Ureter (tissue), 1 donor: ENCODE results near the gene RASL10A. TPM values are rescaled to one million over a fixed set of nuclear protein-coding genes. Genes with fewer than 3 reads are reported as not detected.

Source experiments
- DNase-seq: peaks from one replicate; pipeline ENCODE4 v3.0.0-alpha.2; 2020; ENCODE audit warnings: low spot score
- total RNA-seq: library from RNA; stranded (reverse); gene quantifications from one replicate; pipeline ENCODE4 v1.2.4, GENCODE V29; 2023
- donor health status: DM: yes; HTN: yes; CAD: no.

Gene RASL10A
- total RNA-seq, 1 donor from 2014 or later, result 5.3 TPM

DNA sequence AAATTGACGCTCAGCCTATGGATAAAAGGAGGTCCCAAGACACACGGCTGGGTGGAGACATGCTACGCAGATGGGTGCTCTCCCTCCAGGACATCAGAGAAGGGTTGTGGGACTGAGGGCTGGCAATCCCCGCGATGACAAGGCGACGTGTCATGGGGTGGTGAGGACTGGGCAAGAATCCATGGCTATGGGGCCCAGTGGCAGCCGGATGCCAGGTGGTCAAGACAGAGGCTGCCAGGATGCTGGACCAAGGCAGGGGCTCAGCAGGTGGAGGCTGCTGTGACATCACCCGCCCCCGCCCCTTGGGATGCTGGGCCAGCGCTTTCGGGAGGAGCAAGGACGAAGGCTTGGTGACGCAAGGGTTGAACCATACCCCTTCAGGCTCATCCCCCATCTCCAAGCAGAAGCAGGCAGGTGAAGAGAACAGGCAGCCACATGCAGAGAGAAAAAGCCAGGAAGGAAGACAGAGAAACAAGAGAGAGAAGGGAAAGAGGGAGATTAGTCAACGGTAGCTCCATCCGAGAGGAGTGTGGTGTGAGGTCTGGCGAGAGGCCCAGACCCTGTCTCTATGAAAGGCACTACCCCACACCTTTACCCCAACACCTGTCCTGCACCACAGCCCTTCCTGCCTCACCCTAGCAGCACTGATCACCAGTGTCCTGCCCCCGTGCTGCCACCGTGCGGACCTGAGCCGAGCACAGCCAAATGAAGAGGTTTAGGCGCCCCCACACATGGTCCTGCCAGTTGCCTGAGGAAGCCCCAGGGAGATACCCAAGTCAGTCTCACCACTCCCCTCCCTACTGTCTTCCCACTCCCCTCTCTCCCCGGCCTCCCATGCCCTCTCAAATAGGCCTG is 24.1 kb upstream of the RASL10A start:
- DNase-seq, result no peak

DNA sequence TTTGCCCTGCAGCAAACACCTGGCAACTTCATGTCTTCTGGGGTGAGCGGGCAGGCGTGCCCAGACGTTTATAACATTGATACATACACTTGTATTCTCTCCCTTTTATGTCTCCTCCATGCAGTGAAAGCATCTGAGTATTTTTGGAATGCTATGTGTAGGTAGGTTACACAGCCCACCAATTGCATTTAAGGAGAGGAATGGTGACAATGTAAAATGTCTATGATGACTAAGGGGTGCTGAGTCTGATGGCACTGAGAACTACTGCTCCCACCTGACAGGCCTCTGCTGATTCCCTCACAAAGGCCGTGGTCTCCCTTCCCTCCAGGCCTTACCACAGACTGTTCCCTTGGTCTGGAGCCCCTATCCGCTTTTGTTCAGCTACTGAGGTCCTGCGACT is 22.9 kb upstream of the RASL10A start:
- DNase-seq, result no peak

DNA sequence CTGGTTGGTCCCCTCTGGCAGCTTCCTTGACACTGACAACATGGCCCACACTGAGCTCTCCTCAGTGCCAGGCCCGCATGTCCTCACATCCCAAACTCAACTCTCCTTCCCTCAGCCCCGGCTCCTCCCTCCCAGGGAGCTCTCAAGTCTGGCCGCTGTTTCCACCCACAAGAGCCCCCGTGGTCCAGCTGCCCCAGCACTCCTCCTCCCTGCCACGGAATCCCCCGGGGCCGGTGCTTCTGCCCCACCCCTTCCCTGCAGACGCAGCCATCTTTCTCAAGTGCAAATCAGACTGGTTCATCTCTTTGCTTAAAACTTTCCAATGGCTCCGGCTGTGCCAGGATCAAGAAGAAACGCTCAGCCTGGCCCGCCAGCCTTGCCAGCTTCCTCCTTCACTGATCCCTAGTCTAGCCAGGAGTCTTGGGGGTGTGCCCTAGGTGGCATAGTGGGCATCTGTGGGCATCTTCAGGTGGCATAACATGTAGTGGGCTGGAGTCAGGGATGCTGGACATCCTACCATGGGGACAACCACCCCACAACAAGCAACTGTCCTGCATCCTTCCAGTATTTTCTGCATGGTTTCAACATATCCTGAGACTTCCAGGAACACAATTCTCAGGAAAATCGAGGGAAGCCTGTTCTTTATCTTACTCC is 22.3 kb upstream of the RASL10A start:
- DNase-seq, result no peak

DNA sequence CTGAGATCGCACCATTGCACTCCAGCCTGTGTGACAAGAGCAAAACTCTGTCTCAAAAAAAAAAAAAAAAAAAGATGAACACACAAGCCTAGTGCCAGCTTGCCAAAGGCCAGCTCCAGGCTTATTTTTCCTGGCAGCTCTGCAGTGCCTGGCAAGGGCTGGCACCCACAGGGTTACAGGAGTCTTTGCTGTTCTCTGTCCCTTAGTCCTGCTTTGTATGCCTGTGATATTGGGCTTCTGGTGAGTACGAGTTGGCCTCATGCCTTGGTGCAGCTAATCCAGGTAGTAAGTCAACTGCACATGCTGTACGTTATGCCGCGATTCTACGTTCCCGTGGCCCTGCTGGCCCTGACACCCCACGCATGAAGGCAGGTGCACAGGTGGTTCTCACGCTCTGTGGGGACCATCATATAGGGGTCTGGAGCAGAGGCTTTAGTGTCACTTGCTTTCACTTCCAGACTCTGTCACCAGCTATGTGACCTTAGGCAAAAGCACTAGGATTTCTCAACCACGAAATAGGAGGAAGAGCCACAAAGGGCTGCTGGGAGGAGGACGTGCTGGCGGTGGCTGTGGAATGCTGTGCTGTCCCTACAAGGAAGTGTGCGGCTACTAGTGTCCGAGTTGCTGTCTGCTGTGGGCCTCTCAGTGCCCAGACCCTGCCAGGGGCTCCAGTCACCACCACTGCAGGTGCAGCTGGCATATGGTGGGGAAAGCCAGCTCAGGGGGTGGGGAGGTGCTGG is 21.4 kb upstream of the RASL10A start:
- no peak for DNase-seq

DNA sequence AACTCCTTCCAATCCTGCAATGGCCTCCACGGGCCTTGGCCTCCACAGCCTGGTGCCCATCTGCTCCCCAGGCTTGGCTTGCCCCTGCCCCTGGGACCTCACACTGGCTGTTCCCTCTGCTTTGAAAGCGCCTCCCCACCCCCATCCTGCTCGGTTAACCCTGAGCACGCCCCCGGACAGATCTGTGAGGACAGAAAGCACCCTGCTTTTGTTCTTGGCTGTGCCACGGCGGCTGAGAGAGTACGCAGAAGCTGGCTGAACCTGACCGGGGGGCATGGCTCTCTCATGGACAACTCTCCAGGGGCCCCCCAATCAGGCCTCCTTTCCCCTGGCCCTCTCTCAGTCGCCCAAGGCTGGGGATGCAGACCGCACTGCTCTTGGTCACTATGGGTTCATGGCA is 20.2 kb upstream of the RASL10A start:
- no peak for DNase-seq

DNA sequence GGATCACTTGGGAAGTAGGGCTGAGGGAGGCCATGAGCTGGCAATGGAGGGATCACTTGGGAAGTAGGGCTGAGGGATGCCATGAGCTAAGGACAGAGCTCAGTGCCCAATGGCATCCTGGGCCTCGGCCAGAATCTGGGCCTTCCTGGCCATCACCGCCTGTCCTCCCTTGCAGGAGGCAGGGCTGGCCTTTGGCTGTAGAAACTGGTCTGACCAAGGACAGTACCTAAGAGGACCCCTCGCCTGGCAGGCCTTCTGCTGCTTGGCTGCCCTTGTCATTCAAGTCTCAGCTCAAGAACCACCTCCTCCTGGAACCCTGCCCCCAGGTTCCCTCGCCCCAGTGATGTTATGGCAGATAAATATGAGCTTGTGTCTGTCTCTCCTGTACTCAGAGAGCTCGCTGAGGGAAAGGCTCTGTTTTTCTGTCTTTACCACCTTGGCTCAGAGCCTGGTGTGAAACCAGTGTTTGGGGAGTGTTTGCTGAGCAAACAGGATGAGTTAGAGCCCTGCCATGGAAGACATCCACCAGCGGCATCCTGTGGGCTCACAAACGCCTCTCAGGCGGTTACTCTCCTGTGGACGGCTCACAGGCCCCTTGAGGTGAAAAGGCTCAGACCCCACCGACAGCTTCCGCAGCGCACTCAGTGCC is 19.3 kb upstream of the RASL10A start:
- no peak for DNase-seq

DNA sequence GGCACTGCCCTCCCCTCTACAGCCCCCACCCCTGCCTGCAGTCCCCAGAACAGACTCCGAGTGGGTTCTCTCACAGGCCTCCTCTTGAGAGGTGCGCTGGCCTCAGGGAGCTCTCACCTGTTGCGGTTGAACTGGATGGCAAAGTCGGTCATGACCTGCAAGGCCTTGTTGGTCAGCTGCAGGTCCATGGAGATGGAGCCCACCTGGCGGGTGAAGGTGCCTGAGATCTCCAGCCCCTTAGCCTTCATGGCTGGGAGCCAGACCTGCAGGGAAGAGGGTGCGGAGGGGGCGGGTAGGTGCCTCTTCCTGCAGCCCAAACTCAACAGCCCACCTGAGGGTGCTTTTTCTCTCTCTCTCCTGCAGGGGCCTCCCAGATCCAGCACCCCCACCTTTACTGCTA is 18.7 kb upstream of the RASL10A start:
- no peak for DNase-seq

DNA sequence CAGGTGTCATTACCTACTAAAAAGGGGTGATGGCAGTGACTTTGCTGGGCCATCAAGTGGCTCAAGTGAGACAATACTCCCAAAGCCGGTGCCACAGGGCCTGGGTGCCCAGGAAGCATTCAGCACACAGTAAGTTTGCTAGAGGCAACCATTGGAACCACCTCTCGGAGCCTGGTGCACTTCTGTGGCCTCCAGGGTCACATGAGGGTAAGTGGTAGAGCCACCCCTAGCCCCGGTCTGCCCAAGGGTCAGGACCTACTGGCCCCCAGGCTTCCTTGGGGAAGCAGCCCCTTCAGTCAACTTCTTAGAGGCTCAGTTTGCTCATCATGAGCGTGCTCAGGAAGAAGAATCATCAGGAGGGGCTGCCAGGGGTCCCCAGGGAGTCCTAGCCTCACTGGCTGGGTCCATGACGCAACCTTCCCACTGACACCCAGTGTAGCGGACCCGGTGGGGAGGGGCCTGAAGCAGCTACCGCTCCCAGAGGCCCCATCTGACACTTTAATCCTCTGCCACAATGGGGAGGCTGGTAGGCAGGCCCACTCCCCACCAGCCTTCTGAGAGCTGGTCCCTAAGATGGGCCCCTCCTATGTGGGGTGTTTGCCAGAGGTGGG is 17.5 kb upstream of the RASL10A start:
- no peak for DNase-seq

DNA sequence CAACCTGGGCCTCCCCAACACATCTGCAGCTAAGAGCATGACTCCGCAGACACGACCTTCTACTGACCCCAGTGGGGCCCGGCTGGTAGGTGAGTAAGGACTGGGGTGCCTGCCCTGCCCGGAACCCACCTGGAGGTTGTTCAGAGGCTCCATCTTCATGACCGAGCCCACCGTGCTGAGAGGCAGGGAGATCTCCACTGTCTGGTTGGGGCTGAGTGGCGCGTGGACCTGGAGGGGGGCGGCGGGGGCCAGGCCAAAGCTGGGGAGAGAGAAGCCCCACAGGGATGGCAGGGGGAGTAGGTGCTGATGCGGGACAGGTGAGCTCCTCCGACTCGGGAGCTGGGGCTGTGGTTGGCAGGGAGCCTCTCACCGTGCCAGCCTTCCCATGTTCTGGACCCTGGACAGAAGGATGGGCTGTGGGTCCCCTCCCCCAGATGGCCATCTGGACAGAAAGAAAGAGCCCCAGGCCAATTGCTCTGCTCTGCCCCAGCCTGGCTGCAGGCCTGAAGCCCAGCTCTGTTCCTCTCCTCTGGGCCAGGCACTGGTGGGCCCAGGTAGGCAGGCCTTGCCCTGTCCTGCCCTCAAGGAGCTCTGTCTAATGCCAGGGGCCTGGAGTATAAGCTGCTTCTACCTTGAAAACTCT is 16.3 kb upstream of the RASL10A start:
- no peak for DNase-seq

DNA sequence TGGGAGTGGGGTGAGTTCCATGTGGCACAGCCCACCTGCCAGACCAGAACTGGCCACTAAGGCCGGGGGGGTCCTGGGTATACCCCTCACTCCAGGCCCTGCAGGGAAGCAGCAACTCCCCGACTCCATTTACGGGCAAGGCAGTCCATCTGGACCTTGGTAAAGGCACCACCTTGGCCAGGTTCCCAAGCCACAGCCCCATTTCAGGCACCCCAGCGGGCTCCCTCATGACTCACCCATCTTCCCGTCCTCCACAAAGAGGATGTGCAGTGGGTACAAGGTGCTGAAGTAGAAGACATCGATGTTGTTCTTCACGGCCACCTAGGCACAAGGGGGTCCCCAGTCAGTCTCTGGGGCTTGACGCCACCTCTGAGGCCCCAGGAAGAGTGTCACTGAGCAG is 15.7 kb upstream of the RASL10A start:
- no peak for DNase-seq

DNA sequence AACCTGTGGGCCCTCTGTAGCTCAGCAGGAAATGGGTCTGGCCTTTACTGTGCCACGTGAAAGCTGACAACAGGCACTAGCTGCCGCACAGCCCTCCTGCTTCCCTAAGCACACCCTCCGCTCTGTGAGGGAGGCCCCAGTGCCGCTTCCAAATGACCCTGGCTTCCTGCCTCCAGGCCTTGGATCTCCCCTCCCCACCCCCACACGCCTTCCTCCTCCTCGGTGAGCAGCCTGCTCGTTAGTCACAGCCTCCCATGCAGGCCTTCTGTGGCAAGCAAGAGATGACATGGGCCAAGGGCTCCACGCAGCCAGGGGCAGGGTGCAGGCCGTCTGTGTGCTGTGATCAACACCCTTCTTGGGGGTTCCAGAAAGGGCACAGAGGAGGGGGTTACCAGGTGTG is 15.3 kb upstream of the RASL10A start:
- DNase-seq, result no peak

DNA sequence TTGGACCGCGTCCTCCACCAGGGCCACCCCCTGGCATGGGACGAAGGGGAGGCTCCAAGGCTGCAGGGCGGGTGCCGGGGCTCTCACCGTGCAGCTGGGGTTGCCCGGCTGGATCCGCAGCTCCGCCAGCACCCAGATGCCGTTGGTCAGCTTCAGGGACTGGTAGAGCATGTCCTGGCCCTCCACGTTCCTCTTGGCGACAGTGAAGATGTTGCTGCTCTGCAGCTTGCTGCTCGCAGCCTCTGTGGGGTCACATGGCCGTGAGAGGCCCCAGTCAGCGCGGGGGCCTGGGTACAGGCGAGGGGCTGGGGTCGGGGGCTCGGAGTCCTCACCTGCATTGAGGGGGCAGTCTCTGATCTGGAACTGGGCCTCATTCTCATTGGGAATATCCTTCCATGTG is 14.8 kb upstream of the RASL10A start:
- DNase-seq, result no peak

DNA sequence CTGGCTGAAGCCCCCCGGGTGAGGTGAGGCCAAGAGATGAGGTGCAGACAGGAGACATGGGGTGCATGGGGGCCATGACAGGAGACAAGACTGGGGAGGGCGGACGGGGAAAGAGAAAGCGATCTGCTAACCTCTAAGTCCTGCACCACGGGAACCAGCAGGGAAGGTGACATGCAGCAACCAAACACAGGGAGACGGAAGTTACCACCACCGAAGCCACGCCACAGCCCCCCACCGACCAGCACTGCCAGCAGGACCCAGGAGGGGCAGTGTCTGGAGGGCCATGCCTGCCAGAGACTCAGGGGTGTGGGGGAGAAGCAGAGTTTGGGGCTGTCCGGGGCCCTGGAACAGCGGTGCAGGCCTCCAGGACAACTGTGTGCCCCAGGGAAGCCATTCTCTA is 14.1 kb upstream of the RASL10A start:
- DNase-seq, result no peak

DNA sequence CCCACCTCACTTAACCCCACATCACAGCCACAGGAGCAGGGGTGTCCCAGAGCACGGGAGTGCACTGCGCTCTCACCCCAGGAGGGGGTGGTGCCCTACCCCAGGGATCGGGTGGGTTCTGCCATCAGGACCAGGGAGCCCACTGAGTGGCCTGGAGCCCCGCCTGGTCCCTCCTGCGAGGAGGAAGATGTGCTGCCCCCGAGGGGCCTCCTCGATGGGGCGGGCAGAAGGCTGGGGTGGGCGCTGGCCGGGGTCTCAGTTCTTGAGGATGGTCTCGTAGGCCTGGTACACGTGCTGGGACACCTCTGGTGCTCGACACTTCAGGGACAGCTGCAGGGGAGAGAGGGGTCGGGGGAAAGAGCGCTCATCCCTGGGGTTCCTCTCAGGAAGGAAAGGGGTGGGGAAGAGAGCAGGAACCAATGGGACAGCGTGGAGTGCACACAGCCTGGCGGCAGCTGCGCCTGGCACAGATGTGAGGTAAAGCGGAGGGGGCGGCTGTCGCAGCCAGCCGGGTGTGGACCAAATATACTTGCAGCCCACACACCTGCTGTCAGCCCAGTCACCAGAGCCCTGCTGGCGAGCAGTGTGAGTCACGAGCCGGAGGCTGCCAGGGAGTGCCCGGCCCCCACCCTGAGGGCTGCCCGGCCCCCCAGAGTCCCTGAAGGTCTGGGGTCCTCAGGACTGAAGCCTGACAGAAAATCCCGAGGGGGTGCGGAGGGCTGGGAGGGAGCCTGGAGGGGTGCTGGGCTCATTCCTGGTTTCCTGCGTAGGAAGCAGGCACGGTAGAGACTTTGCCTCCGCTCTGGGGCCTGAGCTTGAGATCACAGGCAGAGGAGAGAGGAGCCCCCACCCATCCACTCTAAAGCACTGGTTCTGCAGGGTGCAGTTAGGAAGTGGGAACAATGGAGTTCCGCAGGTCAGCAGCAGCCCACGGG is 13.3 kb upstream of the RASL10A start:
- DNase-seq, result no peak

DNA sequence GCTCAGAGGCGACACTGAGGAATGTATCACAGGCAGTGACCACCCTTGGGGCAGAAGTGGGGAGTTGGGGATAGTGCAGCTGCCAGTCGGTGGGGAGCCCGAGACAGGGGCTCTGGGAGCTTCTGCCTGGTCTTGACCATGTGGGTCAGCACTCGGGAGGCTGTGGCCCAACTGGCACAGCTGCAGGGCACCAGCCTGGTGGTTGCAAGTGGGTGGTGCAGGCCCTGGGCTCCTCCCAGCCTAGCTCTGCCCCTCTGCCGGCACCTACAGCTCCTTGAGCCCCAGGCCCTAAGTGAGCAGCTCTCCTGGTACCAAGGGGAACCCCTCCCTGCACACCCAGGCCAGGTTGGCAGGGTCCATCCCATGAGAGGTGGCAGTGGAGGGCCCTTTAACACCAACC is 12.6 kb upstream of the RASL10A start:
- no peak for DNase-seq

DNA sequence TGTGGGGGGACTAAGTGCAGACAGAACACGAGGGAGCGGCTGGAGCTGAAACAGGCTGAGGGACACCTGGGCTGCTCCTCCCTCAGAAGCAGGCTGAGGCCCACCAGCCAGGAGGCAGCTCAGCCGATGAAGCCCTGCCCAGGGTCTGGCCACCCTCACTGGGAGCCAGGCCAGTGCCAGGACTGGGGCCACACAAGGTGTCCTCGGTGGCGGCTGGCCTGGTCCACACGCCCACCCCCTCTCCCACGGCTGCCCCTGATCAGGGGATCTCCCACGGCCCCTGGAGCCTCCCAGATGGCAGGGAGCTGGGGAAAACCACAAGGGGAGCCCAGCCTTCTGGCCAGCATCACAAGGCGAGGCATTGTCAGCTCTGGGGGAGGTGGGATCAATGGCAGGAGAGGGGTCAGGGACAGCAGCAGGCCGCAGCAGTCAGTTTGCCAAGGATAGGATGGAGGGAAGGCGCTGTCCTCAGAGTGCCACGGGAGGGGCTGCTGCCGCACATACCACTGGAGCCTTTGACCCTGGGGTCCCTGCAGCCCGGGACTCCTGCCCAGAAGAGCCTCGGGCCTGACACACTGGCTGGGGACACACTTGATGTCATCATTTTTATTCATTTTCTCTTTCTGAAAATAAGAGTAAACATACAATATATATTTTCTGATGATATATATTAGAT is 11.7 kb upstream of the RASL10A start:
- no peak for DNase-seq

DNA sequence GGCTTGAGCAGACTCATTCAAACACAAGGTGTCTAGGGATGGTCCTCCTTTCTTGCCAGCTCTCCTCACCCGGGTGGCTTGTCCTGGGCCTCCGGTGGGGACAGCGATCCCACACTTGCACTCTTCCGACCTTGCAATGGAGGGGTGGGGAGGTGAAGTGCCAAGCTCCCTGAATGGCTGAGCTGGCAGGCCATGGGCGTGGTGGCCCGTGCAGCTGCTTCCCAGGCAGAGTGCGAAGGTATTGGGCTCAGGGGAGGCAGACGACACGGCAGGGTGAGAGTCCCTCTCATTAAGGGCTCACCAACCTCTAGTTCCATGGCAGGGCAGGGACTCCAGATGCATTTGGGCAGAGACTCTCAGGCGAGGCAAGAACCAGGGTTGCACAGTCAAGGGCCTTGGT is 11.0 kb upstream of the RASL10A start:
- DNase-seq, result no peak

DNA sequence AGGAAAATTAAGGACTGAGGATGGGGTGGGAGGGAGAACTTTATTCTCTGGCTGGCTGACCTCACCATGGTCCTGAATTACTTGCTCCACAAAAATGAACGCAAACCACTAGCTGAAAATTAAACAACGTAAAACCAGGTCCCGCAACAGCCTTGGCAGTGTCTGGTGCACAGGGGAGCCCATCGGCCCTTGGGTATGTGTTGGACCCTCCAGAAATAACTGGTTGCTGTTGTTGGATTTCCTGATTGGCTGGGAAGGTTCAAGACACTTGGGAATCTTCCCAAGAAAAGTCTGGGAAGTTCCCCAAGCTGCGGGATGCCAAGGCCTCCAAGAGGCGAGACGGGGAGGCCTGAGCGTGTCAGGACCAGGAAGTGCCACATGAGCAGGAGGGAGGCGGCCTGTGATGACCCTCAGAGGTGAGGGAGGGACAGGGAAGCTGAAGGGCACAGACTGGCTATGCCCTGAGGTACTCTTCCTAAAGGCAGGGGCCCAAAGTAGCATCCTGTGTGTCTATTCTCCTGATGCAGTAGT is 10.4 kb upstream of the RASL10A start:
- no peak for DNase-seq

DNA sequence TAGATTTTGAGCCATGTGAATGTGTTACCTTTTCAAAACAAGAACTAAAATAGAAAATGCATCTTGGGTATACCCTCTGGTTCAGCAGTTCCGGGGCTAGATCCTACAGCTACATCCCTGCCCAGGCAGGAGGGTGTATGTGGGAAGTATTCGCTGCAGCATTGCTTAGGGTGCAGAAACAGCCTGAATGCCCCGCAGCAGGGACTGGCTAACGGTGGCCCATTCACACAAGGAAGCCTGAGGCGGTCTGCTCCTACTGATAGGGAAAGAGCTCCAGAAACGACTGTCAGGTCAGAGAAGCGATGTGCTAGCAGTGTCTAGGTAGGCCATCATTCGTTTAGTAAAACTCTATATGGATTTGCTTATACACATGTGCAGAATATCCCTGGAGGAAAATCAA is 9.9 kb upstream of the RASL10A start:
- no peak for DNase-seq
